AG10803 (cell line): ENCODE measurements around the gene RHBDD2.
A peak's percentile ranks its signal among the peaks of the same experiment; 100 is the strongest.
"Not testable (repeated sequence)": the region's sequence is repeated elsewhere in the genome, so short reads cannot be mapped to it uniquely, and the experiment has no call there.

ENCODE experiments used
- DNase-seq: peaks from one replicate; pipeline ENCODE4 v3.0.0; 2010; ENCODE audit warnings: low read depth
- H3K4me3 ChIP-seq: 2 replicates; pipeline ENCODE4 v1.5.1; 2011; ENCODE audit warnings: mild to moderate bottlenecking, low read length, control low read depth
- TF ChIP-seq, protein P1 (sequence below): conservative IDR thresholded peaks from 2 replicates; pipeline ENCODE4 v1.5.1; 2011; ENCODE audit warnings: mild to moderate bottlenecking, low read length, control low read depth, inconsistent platforms

Gene RHBDD2

DNA sequence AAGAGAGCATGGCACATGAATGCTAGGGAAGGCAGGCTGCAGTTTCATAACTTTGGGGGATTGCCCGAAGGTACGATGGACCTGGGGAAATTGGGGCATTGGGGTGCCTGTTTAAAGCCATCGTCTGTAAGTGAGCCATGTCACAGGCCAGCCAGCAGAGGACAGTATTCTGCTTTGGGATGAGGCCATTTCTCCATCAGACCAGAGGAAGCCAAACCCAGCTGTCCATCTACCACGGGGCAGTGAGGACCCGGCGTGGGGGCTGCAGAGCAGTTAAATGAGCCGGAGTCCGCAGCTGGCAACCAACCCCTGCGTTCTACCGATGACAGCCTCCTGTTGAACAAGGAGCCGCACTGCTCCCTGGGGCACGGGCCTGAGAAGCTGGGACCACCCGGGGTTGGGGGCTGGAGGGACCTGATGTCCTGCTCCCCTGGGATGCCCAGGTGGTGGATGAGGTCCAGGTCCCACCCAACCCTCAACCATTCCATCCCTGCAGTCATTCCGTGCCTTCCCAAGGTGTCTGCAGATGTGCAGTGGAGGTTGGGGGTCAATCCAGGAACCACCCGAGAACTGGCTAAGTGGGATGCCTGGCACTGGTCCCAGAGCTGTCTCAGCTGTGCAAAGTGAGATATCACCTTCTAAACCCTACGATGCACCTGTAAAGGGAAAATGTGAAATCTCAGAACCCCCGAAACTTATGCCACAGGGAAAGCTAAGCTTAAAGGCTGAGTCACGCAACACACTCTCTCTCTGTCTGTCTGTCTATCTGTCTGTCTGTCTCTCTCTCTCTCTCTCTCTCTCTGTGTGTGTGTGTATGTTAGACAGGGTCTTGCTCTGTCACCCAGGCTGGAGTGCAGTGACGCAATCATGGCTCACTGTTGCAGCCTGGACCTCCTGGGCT, 12.1 kb upstream of the RHBDD2 start:
- H3K4me3 ChIP-seq: no peak overlapping the region
- peak; percentile 63 for DNase-seq
- TF ChIP-seq, protein P1, sequence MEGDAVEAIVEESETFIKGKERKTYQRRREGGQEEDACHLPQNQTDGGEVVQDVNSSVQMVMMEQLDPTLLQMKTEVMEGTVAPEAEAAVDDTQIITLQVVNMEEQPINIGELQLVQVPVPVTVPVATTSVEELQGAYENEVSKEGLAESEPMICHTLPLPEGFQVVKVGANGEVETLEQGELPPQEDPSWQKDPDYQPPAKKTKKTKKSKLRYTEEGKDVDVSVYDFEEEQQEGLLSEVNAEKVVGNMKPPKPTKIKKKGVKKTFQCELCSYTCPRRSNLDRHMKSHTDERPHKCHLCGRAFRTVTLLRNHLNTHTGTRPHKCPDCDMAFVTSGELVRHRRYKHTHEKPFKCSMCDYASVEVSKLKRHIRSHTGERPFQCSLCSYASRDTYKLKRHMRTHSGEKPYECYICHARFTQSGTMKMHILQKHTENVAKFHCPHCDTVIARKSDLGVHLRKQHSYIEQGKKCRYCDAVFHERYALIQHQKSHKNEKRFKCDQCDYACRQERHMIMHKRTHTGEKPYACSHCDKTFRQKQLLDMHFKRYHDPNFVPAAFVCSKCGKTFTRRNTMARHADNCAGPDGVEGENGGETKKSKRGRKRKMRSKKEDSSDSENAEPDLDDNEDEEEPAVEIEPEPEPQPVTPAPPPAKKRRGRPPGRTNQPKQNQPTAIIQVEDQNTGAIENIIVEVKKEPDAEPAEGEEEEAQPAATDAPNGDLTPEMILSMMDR: peak; percentile 91

DNA sequence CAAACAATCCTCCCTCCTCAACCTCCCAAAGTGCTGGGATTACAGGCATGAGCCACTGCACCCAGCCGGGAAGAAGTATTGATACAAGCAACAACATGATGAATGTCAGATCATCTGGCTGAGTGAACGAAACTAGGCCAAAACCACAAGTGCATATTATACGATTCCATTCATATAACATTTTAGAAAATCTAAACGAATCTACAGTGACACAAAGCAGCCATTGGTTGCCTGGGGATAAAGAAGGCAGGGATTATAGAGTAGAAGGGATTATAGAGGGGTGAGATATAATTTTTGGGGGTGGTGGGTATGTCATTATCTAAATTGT, 11.5 kb upstream of the RHBDD2 start:
- no peak overlapping the region for H3K4me3 ChIP-seq
- DNase-seq: no peak
- TF ChIP-seq, protein P1: no peak

DNA sequence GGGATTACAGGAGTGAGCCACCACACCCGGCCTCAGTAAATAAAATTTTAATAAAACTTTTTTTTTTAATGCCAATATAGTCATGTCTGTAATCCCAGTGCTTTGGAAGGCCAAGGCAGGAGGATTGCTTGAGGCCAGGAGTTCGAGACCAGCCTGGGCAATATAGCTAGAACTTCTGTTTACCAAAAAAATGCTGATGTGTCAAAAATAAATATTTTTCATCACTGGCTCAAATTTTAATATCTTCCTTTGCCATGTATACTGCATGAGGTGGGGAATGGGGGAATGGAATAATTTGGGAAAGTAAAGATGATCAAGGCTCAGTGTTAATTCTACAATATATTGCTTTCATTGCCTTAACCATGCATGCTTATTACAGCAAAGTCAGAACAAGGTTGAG, 10.7 kb upstream of the RHBDD2 start:
- no peak overlapping the region for H3K4me3 ChIP-seq
- TF ChIP-seq, protein P1: no peak
- no peak for DNase-seq

DNA sequence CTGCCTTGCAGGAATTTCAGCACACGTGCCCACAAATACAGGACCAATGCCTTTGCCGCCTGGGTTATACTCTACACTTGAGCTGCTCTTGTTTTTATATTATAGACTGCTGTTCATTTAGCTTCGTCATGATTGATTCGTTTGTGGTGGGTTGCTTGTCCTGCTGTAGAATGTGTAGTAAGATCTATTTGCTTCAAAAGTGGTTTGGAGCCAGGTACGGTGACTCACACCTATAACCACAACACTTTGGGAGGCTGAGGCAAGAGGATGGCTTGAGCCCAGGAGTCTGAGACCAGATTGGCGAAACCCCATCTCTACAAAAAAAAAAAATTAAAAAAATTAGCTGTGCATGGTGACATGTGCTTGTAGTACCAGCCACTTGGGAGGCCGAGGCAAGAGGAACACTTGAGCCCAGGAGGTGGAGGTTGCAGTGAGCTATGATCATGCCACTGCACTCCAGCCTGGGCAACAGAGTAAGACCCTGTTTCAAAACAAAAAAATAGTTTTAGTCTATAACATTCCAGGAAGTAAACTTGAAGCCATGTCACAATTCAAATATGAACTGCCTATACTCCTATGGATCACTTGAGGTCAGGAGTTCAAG, 9.0 kb upstream of the RHBDD2 start:
- DNase-seq: no peak
- TF ChIP-seq, protein P1: no peak
- no peak overlapping the region for H3K4me3 ChIP-seq

DNA sequence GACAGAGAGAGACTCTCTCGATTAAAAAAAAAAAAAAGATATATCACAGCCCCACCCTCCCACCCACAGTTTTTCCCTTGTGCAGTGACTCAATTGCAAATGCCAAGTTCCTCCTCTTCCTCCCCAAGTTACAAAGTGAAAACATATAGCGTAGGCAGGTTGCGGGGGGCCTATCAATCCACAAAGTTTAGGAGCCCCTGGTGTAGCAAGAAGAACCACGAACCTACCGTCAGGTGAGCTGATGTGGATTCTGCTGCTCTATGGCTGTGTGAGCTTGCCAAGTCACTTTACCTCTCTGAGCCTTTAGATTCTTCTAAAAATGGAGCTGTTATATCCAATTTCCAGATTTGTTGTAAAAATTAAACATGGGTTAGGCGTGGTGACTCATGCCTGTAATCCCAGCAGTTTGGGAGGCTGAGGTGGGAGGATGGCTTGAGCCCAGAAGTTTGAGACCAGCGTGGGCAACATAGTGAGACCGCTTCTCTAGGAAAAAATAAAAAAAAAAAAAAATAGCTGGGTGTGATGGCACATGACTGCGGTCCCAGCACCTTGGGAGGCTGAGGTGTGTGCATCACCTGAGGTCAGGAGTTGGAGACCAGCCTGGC, 8.2 kb upstream of the RHBDD2 start:
- DNase-seq: no peak
- TF ChIP-seq, protein P1: no peak

DNA sequence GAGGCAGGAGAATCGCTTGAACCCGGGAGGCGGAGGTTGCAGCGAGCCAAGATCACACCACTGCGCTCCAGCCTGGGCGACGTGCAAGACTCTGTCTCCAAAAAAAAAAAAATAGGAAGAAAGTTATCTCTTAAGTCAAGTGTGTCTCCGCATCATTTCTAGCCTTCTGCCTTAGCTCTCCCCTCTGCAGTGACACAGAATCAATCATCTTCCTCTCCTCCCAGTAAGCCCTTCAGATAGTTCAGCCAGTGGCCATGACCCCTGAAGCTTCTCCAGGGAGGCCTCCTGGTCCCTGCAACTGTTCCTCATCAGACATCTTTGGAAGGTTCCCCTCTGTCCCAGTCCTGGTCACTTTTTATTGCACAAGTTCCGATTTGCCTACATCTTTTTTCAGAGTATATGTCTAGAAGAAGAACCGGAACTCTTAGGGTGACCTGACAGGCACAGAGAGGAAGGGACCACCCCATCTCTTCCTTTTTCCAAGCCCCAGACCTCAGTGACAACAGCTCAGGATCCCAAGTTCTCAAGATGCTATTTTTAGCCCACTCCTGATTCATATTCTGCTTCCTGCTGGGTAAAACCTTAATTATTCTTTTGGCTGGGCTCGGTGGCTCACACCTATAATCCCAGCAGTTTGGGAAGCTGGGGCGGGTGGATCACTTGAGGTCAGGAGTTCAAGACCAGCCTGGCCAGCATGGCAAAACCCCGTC, 6.6 kb upstream of the RHBDD2 start:
- no peak for DNase-seq
- no peak overlapping the region for H3K4me3 ChIP-seq
- TF ChIP-seq, protein P1: no peak

More for the DNA sequence above, 8.2 kb upstream of the RHBDD2 start:
- no peak overlapping the region for H3K4me3 ChIP-seq

DNA sequence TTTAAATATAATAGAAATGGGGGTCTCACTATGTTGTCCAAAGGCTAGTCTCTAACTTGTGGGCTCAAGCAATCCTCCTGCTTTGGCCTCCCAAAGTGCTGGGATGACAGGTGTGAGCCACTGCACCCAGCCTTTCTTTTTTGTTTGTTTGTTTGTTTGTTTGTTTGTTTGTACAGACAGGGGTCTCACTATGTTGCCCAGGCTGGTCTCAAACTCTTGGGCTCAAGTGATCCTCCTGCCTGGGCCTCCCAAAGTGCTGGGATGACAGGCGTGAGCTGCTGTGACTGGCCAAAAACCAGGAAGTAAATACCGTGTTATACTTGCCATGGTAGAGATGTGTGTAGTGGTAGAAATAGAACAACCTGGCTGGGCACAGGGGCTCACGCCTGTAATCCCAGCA, 4.7 kb upstream of the RHBDD2 start:
- not testable (repeated sequence) for DNase-seq, H3K4me3 ChIP-seq
